ENCODE results near the gene ULBP1. TPM values are rescaled to one million over a fixed set of nuclear protein-coding genes. Genes with fewer than 3 reads are reported as not detected.
"Not testable (repeated sequence)": the region's sequence is repeated elsewhere in the genome, so short reads cannot be mapped to it uniquely, and the experiment has no call there.

Gene ULBP1
- total RNA-seq, 1 donor from 2014 or later: 0.39 TPM

DNA sequence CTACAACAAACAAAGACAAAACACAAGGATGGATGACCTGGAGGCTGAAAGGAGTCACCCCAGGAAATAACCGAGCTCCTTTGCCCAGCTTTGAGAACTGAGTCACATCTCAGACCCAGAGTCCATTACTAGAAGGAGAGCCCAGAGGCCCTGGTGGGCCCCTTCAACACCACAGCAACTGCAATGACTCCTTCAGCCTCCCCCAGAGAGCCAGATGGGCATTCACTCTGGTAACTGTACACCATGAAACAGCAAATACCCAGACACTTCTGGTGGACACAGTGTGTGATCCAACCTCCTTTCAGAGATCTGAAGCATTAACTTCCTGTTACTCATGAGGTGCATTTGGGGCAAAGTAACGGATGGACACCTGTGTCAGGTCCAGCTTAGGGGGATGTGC is 39.0 kb downstream of the ULBP1 start:
- intact Hi-C loops (cut with micrococcal nuclease): loop anchor here (10.0 kb wide), 3 partner anchors 288 to 1382 kb away; partner anchors contain the start of genes LATS1 and MTHFD1L

DNA sequence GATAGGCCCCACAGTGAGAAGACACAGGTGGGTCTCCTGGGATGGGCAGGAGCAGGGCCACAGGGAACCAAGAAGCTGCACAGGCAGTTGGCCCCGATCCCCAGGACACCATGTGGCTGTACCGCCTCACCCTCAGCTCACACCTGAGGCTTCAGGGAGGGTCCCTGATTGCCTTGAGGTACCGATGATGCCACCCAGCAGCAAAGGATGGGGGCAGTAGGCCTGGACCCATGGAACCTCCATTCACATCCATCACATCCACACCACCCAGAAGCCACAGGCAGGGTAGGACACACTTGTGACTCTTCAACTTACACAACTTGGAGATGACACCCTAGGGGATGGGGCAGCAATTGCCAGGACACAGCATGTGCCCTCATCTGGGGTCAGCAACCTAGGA is 39.9 kb downstream of the ULBP1 start:
- intact Hi-C loops (cut with micrococcal nuclease): loop anchor here (10.0 kb wide), 3 partner anchors 289 to 1381 kb away; partner anchors contain the start of genes LATS1 and MTHFD1L

DNA sequence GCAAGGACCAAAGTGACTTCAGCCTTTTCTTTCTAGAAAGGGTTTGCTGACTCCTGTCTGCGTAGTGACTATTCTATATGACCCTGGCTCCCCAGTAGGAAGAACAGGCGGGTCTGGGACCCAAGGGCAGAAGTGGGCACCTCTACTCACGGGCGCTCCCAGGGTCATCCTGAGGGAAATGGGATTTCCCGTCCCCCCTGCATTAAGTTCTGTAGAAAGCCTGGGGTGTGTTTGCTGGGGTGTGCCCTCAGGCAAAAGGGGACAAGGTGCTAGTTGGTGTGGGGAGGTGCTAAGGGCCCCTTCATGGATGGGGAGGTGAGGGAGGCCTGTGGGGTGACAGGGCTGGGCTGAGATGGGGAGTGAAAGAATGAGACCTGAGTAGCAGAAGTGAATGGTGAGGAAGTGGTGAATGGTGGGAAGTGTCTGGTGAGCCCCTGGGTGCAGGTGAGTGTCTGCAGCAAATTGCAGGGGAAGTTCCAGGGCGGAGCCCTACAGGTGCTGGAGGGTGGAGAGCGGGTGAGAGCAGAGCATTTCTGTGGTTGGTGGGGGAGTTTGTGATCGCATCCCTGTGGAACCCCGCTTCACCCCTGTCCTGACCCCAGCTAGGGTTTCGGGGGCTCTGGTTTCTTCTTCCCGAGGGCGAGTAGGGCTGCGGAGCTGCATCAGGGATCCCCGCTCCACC is 40.5 kb downstream of the ULBP1 start:
- intact Hi-C loops (cut with micrococcal nuclease): loop anchor here (1.0 to 10.0 kb wide), 6 partner anchors 13 to 1381 kb away; partner anchors contain the start of genes LATS1, MTHFD1L and ULBP1

DNA sequence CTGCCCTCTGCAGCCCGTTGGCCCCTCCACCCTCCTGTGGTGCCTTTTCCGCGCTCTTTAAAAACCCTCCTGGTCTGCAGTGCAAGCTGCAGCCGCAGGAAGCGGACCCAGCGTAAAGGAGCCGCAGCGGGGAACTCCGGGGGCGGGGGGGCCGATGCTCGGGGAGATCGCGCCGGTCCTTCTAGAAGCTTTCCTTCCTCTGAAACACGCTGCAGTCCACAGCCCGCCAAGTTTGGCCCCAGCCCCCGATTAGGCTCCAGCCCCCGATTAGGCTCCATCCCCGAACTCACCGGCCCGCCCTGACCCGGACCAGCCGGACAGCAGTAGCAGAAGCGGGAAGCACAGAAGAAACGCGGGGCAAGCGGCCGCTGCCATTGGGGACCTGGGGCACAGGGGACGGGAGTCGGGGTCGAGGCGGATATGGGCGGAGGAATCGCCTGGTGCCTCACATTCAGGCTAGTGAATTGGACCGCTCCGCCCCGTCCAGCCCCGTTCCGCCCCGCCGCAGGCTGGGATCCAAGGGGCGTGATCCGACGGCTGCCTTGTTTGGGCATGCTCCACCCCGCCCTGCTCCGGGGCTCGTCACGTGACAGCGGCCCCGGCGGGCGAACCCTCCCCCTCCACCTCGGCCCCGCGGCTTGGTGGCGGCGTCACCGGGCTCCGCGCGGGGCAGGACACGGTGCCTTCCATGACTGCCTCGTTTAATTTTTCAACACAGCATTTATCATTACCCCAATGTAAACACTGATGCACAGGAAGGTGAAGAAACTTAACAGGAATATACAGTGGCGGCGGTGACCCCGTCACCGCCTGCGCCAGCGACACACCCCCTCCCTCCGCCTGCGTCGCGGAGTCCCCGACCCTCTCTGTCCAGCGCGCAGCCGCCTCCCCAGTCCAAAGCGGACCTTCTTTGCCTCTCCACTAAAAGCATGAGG is 41.3 kb downstream of the ULBP1 start:
- intact Hi-C loops (cut with micrococcal nuclease): loop anchor here (1.0 to 10.0 kb wide), 9 partner anchors 14 to 1380 kb away; partner anchors contain the start of genes GINM1, LATS1, MTHFD1L and PPIL4

GRCh38 chr6:150005761-150006651 is 42.3 kb downstream of the ULBP1 start:
- intact Hi-C loops (cut with micrococcal nuclease): loop anchor here (2.0 to 10.0 kb wide), 8 partner anchors 15 to 1379 kb away; partner anchors contain the start of genes GINM1, LATS1, MTHFD1L and PPIL4

- intact Hi-C loops (cut with micrococcal nuclease): loop anchor here (5.0 to 10.0 kb wide), 6 partner anchors 60 to 1378 kb away; partner anchors contain the start of genes GINM1, LATS1, MTHFD1L and PPIL4
Observed at GRCh38 chr6:150006961-150007464, 43.3 kb downstream of the ULBP1 start.

GRCh38 chr6:150008588-150008987 is 44.8 kb downstream of the ULBP1 start:
- intact Hi-C loops (cut with micrococcal nuclease): loop anchor here (5.0 to 10.0 kb wide), 6 partner anchors 59 to 1376 kb away; partner anchors contain the start of genes GINM1, LATS1, MTHFD1L and PPIL4

- intact Hi-C loops (cut with micrococcal nuclease): not testable (repeated sequence)
Observed at GRCh38 chr6:150012846-150013784, 49.4 kb downstream of the ULBP1 start.

DNA sequence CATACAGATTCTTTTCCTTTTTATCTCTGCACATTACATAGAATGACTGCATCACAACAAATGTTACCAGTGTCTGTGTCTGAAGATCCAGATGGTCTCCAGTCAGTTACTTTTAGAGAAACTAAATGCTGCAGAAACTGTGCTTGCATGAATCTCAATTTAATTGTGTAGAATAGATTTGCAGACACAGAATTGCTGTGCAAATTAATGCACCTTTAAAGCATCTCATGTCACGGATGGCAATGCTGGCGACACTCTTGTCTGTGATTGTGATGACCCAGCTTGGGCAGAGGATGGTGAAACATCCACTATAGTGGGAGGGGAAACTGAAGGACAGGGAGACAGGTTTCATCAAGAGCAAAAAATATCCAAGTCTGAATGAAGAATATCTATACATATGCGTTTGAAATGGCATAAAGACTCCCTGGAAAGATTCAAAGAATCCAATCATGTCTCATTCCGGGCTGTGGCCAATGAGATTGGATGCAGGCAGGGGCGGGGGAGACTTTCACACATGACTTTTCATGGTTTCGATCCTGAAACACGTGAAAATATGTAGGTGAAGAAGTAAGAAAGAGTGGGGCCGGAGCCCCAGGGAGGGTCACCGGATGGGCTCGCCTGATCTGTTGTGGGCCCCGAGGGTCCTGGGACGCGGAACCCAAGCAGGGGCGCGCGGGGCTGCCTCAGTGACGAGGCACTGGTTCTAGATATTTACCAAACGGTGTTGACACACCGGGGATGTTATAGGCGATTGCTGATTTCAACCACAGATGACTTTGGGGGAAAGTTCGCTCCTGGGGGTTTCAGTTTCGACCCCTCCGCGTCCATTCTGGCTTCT is 50.3 kb downstream of the ULBP1 start:
- intact Hi-C loops (cut with micrococcal nuclease): not testable (repeated sequence)

- intact Hi-C loops (cut with micrococcal nuclease): not testable (repeated sequence)
Observed at GRCh38 chr6:150014623-150015280, 51.0 kb downstream of the ULBP1 start.

DNA sequence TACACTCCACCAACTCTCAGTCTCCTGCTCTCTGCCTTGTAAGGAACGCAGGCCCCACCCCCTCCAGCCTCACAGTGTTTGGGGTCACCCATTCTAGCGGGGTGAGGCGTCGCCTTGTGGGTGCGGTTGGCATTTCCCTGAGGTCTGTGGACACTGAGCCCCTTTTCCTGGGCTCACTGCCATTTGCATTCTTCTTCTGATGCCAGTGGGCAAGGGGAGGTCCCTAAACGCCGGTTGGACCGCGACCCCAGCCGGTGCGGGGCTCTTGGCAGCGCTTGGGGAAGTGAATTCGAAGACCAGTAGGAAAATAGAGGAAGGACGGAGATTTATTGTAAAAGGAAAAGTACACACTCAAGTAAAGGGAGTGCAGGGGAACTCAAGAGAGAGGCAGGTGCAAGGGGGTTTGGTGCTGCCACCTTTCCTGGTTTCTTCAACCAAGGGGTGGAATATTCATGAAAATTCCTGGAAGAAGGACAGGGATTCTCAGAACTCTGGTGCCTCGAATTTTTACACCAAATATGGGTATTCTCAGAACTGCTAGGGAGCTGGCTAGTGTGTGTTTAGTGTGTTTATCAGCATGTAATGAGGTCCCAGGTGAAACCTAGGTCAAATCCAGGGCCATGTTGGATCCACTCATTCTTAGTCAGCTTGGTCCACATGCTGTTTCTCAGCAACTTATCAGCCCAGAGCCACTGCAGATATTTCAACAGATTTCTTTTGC is 51.7 kb downstream of the ULBP1 start:
- intact Hi-C loops (cut with micrococcal nuclease): loop anchor here (2.0 kb wide), 1 partner anchor 181 kb away; no protein-coding TSS in a partner anchor

DNA sequence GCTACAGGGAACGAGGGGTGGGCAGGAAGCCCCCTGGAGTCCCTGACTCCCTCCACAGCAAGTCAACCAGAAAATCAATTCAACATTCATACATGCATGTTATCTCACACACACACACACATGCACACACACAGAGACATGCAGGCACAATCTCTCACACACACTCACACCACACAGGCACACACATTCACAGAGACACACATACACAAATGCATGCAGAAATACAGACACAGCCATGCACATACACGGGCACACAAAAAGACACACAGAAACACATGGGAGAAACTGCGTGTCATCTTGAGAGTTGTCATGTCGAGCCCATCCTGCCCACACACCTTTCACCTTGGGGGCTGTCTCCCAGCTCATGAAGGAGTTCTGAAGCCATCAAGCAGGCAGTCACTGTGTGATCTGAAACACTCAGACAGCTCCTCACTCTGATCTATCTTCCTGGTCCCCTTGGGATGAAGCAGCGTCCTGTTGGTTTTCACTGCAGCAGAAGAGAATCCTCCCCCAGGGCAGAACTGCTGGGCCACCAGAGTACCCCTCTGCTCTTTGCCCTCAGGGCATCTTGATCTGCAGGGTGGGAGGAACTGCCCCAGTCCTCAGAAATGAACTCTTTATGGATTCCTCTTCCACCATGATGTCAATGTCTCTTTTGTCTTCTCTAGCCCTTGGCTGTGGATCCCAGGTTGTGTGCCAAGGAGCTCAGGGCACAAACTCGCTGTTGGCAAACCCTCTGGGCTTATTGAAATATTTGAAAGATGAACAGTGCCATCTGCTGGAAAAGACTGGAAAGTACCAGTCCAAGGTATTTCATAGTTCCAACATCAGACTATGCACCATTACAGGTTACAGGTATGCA is 52.8 kb downstream of the ULBP1 start:
- intact Hi-C loops (cut with micrococcal nuclease): loop anchor here (1.0 to 2.0 kb wide), 2 partner anchors 82 to 182 kb away; no protein-coding TSS in a partner anchor

DNA sequence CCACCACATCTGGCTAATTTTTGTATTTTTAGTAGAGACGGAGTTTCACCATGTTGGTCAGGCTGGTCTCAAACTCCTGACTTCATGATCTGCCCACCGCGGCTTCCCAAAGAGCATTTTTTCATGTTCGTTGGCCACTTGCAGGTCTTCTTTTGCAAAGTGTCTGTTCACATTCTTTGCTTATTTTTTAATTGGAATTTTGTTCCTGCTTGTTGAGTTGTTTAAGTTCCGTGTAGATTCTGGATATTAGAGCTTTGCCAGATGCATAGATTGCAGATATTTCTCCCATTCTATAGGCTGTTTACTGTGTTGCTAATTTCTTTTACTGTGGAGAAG is 53.4 kb downstream of the ULBP1 start:
- intact Hi-C loops (cut with micrococcal nuclease): loop anchor here (1.0 to 2.0 kb wide), 2 partner anchors 83 to 182 kb away; no protein-coding TSS in a partner anchor

GRCh38 chr6:150018846-150019580 is 55.3 kb downstream of the ULBP1 start:
- intact Hi-C loops (cut with micrococcal nuclease): no loop called here

DNA sequence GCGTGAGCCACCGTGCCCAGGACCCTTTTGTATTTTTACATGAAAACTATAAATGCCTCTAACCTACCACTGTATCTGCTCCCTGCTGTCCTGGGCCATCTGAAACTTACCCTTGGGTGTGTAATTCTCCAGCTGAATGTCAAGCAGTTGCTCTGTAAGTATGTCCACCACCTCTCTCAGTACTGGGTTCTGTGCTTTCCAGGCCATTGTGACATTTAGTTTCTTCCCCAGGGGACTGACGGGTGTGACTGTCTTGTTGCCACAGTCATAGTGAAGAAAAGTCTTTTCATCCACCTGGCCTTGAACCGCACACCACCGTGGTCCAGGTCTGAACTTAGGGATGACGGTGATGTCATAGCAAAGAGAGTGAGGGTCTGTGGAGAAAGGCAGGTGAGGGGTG is 58.1 kb downstream of the ULBP1 start:
- intact Hi-C loops (cut with micrococcal nuclease): not testable (repeated sequence)

All from T-helper 2 cell treated with Interferon-gamma antibody and Interleukin-4, amounts not matched to agents 100 ng/mL and 5 ng/mL, for 36 hours (primary cell).